G401.6 (cell line): ENCODE measurements around the gene GDNF.
"Not testable (repeated sequence)": the region's sequence is repeated elsewhere in the genome, so short reads cannot be mapped to it uniquely, and the experiment has no call there.

ENCODE experiments used
- FAIRE-seq: peaks from 2 replicates; lab custom pipeline; 2012; peaks lifted over from hg19 to GRCh38; lab: Jason Lieb, UNC

GDNF gene, protein sequence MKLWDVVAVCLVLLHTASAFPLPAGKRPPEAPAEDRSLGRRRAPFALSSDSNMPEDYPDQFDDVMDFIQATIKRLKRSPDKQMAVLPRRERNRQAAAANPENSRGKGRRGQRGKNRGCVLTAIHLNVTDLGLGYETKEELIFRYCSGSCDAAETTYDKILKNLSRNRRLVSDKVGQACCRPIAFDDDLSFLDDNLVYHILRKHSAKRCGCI

DNA sequence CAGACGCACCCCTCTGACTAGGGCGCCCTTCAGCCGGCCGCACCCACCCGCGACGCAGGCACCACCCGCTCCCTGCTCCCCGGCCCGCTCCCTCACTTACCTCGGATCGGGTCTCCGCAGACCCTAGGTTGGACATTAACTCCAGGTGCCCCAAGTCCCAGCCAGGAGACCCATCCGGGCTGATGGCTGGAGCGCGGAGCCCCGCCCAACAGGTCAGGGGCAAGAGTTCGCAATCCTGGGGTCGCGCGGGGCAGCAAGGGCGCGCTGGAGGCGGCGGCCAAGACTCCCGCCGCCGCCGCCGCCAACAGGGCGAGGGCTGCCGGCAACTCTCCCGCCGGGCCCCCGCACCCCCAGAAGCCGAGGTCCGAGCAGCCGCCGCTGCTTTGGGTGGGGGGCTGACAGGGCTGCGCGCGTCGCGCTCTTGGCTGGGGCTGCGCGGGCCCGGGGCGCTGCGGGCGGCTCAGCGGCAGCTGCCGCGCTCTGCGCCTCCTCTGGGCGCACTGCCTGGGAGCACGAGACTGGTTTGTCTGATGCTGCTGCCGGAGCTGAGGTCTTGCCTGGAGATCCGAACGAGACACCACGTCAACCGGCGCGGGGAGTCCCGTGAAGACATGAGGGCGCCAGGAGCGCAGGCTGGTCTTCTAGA is at the start of gene GDNF:
GDNF (minus strand) TSS at position 635 of the 646 bp plus-strand sequence. CDS start 5,245 bp downstream, outside the sequence.
- FAIRE-seq: no peak

DNA sequence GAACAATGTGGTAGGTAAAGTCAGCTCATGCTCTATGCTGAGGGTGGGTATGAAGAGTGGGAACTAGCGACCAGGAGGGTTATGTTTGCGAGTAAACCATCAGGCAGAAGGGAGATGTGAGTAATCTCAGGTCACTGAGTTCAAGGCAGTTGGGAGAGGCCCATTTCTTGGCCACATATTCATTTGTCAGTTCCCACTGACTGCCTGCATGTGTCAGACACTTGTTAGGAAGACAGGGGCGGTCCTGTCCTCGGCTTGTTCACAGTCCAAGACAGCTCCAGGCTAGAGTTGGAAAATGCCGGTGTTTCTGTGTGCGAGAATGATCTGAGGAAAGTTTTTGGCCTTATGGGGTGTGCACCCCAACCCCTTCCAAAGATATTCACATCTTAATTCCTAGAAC is 48.6 kb upstream of the GDNF start:
- no peak for FAIRE-seq

DNA sequence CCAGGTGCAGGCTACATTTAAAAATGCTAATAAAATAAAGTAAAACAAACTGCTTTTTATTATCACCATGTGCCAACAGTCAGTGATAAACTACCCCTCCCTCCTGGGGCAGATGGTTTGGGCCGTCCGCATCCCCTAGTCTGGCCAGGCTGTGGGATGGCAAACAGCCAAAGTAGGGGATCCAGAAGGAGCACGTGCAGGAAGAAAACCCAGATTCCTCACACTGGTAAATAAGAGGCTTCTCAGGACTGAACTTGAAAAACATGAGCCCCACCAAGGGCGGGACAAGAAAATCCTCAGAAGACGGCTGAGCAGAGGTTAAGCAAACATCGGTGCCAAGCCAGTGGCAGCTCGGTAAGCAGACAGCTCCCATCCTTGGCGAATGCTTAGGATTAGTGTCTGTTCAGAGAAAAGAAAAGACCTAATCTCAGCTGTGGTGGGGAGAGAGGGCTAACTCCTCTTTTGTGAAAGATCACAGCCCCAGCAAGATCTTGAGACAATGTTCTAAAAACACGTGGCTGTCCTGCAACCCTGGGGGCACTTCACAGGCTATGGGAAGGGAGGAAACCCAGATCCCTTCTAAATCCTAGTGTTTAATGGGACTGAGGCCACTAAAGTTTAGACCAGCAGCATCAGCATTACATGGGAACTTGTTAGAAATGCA is 46.5 kb upstream of the GDNF start:
- FAIRE-seq: no peak

DNA sequence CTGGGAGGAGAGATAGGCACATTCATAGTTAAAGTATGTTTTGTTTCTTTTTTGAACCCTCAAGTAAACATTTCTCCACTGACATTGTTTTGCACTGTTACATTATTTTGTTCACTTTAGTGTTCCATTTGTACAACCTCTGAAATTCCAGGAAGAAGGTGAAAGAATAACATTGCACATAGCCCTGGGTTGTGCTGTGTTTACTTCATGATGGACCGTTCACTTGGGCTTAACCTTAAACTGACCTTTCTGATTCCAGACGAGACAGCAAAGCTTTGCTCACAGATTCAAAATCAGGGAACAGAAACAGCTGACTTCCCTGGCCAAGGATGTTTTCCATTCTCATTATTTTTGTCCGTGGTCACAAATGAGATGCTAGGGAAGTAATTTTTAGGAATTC is 42.8 kb upstream of the GDNF start:
- FAIRE-seq: no peak

DNA sequence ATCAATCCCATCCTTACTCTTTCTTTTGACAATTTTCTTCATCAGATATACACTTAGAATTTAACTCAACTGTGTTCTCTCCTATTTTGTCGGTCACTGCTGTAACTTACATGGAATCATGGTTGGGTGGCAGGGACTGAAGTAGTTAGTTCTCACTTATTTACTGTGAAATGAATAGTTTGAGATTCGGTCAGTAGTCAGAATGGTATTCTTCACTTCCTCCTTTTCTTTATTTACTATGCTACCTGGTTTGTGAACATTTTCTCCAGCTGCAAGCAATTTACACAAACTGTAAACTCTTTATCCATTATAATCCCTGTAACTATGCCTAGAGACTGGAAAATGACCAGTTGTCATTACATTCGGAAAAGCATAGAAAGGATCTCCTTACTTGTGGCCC is 41.5 kb upstream of the GDNF start:
- no peak for FAIRE-seq

DNA sequence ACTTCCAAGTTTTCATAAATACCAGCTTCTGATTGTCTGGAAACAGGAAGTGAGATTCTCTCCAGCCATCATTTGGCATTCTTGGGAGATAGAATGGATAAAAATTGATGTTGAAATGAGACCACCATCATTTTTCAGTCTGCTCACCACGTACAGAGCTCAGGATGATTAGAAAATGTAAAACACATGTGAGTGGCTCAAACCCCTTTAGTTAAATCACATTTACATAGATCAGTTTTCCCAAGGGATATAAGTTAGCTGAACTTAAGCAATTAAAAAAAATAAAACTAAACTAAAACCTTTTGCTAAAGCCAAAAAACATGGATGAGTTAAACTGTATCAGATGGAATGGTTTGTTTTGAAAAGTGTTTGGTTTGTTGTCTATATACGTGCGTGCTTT is 37.1 kb upstream of the GDNF start:
- FAIRE-seq: no peak

DNA sequence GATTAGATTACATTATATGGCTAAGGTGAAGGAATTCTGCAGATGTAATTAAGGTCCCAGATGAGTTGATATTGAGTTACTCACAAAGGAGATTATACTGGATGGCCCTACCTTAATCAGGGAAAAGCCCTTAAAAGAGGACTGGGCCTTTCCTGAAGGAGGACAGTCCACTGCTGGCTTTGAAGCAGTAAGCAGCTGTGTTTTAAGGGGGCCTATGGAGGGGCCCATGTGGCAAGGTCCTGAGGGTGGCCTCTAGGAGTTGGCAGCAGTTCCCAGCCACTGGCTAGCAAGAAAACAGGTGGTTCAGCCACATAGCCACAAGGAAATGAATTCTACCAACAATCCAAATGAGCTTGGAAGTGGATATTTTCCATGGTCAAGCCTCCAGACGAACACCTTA is 36.4 kb upstream of the GDNF start:
- FAIRE-seq: no peak

DNA sequence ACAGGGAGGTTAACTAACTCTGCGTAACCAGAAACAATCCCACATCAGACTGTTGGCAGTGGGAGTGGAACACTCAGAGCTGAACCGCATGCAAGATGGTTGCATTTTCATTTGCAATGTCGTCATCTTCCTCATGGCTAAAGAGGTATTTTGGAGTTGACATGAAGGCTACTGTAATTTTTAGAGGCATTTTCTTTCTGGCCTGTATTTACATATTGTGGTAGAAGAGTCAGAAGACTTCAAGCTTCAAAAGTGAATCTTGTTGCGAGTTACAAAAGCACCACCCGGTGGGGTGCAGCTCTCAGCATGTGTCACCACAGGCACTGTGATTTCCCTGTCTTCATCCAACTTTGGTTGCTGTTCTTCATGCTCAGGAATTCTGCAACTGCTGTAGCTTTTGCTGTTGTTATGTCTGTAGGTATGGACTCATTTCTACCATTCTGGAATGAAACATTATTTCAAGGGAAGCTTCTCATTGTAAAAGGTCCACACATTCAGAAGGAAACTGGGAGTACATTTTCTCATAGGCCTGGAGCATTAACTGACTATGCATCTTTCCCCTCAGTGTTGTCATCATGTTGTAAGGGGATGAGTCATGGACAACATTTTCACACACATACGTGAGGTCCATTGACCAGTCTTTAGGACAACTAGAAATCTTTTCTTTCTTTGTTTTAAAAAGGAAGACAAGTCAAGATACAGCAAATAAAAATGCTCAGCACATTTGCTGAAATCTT is 35.4 kb upstream of the GDNF start:
- FAIRE-seq: no peak

DNA sequence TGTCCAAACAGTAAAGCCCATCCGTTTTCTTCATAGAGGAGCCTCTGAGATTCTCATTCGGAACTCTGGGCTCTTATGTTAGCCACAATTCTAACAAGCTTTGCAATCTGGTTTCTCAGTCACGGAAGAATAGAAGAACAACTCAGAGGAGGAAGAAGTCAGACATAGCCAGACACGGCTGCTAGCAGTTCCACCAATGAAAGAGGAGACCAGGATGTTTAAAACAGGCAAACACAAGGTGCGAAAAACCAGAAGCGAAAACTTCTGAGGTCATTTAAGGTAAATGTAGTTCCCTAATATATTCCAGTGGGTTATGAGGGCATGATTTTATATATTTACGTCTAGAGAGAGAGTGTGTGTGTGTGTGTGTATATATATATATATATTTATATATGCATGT is 34.1 kb upstream of the GDNF start:
- no peak for FAIRE-seq

DNA sequence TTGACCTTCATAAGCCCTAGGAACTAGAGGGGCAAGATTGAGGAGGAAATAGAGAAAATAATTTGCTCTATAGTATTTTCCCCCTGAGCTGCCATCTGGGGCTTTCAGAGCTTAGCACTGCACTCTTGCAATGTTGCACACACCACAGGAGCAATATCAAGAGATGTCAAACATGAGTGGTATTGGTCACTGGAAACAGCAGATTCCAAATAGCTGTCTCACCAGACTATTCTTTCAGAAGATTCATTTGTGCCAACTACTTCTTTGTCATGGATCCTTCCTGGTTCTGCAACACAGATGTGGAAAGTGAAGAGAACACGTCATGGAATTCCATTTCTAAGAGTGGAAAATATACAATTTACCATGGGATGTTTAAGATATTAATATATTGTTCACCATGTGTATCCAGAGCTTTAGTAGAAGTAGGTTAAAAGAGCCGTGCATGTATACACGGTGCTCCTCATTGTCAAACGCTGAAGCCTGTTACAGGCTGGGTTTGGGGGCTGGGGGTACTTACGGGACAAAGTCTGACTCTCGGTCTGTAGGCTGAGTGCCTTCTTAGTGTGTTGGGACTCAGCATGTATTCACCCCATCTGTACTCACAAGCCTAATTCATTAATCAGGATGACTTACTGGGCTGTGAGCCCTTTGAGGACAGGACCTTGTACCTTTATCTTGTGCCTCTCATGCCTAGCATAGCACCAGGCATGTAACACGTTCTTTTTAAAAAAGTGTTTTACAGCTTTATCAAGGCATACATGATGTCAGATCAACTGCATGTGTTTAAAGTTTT is 31.4 kb upstream of the GDNF start:
- no peak for FAIRE-seq

DNA sequence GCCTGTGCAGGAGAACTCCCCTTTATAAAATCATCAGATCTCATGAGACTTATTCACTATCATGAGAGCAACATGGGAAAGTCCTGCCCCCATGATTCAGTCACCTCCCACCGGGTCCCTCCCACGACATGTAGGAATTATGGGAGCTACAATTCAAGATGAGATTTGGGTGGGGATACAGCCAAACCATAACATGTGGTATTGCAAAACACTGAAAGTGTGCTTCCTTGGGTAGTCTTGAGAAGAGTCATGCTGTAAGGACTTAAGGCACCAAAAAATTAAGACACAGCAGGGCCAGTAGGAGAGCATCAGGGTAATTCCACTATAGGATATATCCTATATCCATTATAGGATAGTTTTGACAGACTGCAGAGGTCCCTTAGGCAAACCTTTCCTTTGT is 29.4 kb upstream of the GDNF start:
- FAIRE-seq: no peak

DNA sequence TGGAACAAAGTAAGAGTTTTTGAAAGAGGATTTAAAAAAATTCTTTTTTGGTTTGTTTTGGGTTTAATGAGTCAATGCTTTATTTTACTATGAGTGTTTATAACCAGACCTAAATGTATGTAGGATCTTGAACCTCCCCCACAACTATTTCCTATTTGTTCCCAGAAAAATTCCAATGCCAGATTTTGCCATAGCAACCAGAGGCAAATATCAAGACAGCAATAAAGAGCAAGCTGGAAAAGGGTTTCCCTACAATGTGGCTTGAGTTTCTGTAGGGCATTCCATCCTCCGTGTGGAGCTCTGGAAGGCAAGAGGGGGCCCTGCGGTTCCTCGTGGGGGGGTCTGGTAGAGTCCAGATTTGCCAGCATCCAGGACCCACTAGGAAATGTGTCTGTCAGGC is 27.8 kb upstream of the GDNF start:
- no peak for FAIRE-seq

DNA sequence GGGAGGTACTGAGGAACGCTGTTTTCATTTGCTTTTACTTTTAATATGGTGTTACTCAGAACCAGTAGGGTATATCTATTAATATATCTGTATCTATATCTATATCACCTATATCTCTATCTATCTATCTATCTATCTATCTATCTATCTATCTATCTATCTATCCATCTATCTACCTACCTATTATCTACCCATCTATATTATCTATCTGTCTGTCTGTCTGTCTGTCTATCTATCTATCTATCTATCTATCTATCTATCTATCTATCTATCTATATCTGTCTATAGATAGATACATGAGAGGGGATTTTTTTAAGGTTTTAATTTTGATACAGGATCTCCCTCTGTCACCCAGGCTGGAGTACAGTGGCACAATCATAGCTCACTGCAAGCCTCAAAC is 23.1 kb upstream of the GDNF start:
- not testable (repeated sequence) for FAIRE-seq

DNA sequence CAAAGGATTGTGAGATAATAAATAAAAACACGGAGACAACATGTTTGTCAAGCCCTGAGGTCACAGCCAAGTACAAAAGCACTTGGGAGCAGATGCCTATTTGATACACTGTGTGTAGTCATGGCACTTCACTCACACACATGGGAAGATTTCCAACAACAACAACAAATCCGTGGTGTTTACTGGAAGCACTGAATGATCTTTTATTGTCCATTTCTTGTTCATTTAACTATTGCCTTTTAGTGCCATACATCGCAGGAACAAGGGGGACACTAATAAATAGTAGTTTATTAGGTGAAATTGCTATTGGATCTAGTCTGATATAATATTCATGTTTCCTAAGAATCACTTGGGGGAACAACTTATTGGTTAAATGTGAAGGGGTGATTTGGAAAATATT is 20.4 kb upstream of the GDNF start:
- no peak for FAIRE-seq

DNA sequence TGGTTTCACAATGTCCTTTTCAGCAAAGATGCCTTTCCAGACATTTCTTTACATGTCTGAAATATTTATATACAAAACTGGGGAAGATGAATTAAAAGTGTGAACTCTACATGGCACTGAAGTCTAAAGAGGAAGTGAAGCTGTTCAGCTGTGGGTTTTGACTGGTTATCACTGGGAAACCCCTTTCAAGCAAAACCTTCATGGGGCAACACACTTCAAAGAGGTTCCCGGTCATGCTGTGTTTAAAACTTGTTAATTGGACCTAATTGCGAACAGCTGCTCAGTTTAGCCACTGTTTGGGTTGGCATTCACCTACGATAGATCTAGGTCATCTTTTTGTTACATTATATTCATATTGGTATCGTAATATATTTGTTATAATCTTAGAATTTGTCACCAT is 20.0 kb upstream of the GDNF start:
- no peak for FAIRE-seq

DNA sequence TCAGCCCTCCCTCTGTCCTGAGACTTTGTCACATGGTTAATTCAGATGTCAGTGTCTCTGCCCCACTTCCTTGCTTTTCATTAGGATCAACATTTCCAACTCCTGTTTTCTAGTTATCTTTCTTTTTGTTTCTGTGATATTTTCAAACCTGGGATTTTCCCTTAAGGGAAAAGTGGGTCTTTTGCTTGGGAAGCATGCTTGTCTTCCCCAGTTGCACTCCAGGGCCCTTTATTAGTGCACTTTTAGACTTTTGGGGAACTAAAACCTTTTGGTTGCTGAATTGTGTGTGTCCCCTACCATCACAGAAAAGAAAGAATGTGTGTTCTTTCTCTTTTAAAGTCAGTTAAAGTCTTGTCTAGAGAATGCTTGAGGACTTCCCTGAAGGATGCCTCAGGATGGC is 18.4 kb upstream of the GDNF start:
- no peak for FAIRE-seq

DNA sequence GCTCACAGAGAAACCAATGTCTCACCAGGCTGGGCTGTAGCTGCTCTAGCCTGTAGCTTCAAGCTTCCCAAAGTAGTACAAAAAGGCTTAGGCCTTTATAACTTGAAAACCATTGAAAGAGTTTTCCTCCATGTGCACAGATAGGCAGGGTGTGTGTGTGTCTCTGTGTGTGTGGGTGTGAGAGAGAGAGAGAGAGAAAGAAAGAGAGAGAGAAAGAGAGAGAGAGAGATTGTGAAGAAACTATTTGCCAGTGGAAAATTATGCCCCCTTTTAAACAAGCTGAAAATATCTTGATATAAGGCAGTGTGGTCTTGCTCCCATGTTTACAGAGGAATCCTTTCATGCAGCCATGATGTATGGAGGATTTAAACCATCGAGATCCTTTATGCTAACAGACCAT is 17.9 kb upstream of the GDNF start:
- FAIRE-seq: no peak

DNA sequence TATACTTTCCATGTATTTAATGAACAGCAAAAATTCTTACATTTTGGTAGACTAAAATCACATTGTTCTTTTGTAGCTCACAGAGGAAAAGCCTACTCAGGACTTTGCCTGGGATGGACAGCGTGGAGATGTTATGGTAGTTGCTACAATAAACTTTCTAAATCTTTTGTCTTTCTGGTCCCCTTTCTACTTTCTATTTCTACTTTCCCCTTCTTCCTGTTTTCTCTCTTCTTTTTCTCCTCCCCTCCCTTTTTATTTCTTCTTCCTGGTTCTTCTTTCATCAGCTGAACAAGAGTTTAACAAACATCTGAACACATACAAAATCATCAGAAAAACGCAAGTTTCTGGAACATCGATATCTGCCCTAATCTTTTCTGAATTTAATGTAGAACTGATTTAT is 15.6 kb upstream of the GDNF start:
- FAIRE-seq: no peak

DNA sequence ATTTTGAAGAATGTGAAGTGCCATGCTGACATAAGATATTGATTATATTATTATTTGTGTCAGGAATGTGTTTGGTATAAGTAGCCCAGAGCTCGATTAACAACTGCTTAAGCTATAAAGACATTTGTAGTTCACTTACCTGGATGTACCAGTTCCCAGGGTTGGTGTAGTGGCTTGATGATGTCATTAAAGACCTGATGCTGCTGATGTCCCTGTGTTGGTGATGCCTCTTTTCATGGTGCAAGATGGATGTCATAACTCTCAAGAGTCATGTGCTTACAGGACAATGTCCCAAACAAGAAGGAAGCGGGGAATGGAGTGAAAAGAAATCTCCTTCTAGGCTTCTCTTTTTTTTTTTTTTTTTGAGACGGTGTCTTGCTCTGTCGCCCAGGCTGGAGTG is 11.5 kb upstream of the GDNF start:
- FAIRE-seq: no peak

DNA sequence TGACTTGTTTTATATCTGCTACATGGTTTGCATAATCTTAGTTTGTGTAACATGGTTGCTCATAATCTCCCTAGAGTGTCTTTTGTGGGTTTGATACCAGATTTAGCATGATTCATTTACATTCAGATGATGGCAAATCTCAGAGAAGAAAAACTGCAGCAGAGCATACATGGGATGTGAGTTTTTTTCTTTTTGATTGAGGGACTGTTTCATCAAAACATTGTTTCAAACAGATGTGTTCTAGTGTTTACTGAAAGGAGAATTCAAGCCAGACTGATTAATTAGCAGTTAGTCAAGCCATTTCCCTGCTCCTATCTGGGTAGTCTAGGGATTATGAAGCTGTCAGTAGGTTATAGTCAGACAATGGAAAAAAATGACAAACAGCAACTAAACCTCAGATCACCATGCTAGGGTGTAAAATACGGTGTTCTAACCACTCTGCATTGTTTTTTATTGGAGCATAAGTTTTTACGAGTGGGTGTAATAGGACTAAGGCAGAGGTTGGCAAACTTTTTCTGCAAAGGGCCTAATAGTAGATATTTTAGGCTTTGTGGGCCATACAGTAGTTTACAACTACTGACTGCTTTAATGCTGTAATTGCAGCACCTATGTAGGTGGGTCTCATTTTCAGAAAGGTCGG is 10.5 kb upstream of the GDNF start:
- FAIRE-seq: no peak

DNA sequence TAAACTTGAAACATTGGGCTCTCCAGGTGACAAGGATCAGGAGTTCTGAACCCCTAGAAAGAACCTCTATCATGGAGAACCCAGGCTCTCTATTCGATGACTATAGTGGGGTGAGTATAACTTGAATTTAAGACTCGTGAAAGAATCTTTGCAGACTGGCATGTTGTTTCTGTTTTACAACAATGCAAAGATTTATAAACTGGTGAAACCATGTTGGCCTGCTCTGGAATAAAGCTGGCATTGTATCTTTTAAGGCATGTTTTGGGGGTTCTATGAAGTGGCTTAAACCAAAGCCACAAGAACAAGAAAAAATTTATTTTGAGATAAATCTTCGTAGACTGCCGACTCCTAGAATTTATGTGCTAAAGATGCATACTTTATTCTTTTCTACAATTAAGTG is 9.8 kb upstream of the GDNF start:
- no peak for FAIRE-seq

DNA sequence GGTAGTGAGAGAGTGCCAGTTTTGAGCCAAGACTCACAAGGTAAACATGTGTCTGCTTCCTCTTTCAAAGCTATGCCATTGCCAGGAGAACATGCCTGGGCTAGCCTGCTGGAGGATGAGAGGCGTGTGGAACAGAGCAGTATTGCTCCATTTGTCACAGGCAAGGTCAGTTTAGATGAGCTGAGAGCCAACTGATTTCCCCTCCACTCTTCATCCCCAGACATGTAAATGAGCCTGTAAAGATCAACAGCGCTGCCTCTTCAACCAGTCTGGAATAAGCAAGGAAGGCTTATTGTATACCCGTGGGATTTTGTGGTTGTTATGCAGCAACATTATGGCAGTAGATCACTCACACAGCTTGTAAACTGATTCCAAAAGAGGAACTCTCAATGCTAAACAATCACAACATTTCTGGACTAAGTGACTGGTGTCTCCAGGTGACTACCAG is 8.2 kb upstream of the GDNF start:
- FAIRE-seq: no peak
